A549 (cell line): ENCODE measurements around the gene MLANA. TPM values are rescaled to one million over a fixed set of nuclear protein-coding genes. Genes with fewer than 3 reads are reported as not detected.

Source experiments
- ATAC-seq, 2 experiments: fragments of 200-7000 bp in 1 of 2; fragments of >200 bp in 1 of 2; cut with Nextera tagmentation in 1 of 2; cut with Tn5 transposase in 1 of 2; 3 replicates each; pipeline versions ENCODE4 v1.8.0 to v1.9.1; 2018 to 2020; ENCODE audit warnings: mild to moderate bottlenecking in 1 of 2, moderate library complexity in 1 of 2
- CTCF ChIA-PET: fragments of 300-600 bp; sonication (Branson Sonifier 250); formaldehyde crosslinking; extraction: SDS; loops from one replicate; lab custom pipeline; 2021; ENCODE audit warnings: antibody characterized with exemption, inconsistent platforms; lab: Yijun Ruan, JAX
- POLR2A ChIA-PET: fragments of 350-600 bp; formaldehyde crosslinking; extraction: SDS; loops from one replicate; lab custom pipeline; 2021; ENCODE audit warnings: antibody characterized with exemption, inconsistent platforms; lab: Yijun Ruan, JAX
- DNase-seq, 2 experiments: peaks; one replicate each; pipeline versions ENCODE4 v3.0.0 to v3.0.0-alpha.2; 2011 to 2016; ENCODE audit warnings: low read depth in 1 of 2, low spot score in 1 of 2
- FAIRE-seq: peaks from 2 replicates; lab custom pipeline; 2011; peaks lifted over from hg19 to GRCh38; lab: Jason Lieb, UNC
- H3K27ac ChIP-seq, 2 experiments: fragments of >200 bp; sonication (Bioruptor Twin); formaldehyde crosslinking; 3 replicates each; pipeline ENCODE4 v1.5.1; 2016 to 2017
- H3K4me1 ChIP-seq: fragments of >200 bp; sonication (Bioruptor Twin); formaldehyde crosslinking; 3 replicates; pipeline ENCODE4 v1.6.1; 2016
- H3K4me2 ChIP-seq: fragments of >200 bp; sonication (Bioruptor Twin); formaldehyde crosslinking; 3 replicates; pipeline ENCODE4 v1.6.1; 2016
- H3K4me3 ChIP-seq: fragments of >200 bp; sonication (Bioruptor Twin); formaldehyde crosslinking; 3 replicates; pipeline ENCODE4 v1.5.1; 2016
- H3K9me3 ChIP-seq: fragments of >200 bp; sonication (Bioruptor Twin); formaldehyde crosslinking; 3 replicates; pipeline ENCODE4 v1.6.1; 2016
- E2F6 ChIP-seq: IDR thresholded peaks from 2 replicates; pipeline ENCODE4 v1.6.1; 2012; ENCODE audit warnings: low read depth, borderline replicate concordance
- EHF ChIP-seq: fragments of 250-450 bp; sonication (Bioruptor Pico); IDR thresholded peaks from 2 replicates; pipeline ENCODE4 v1.5.0; 2020; ENCODE audit warnings: mild to moderate bottlenecking
- FOSL2 ChIP-seq, 2 experiments: fragments of 450-650 bp in 1 of 2; fragments of >200 bp in 1 of 2; sonication (Bioruptor Twin) in 1 of 2; formaldehyde crosslinking; IDR thresholded peaks; 2 replicates each; pipeline versions ENCODE4 v1.5.0 to v1.6.1; 2016 to 2020; ENCODE audit warnings: mild to moderate bottlenecking in 1 of 2, moderate library complexity in 1 of 2
- FOXS1 ChIP-seq: fragments of 250-450 bp; sonication (Bioruptor Pico); IDR thresholded peaks from 2 replicates; pipeline ENCODE4 v1.5.0; 2020; ENCODE audit warnings: mild to moderate bottlenecking, moderate library complexity
- HEYL ChIP-seq: fragments of 250-450 bp; sonication (Bioruptor Pico); IDR thresholded peaks from 2 replicates; pipeline ENCODE4 v1.8.0; 2021; ENCODE audit warnings: mild to moderate bottlenecking, moderate library complexity
- HOXA7 ChIP-seq: fragments of 250-450 bp; sonication (Bioruptor Pico); IDR thresholded peaks from 2 replicates; pipeline ENCODE4 v1.5.0; 2020; ENCODE audit warnings: mild to moderate bottlenecking, moderate library complexity
- HOXB5 ChIP-seq: fragments of 250-450 bp; sonication (Bioruptor Pico); IDR thresholded peaks from 2 replicates; pipeline ENCODE4 v1.5.0; 2020; ENCODE audit warnings: mild to moderate bottlenecking, moderate library complexity
- KDM1A ChIP-seq: fragments of 200-600 bp; sonication (generic); IDR thresholded peaks from 2 replicates; pipeline ENCODE4 v1.6.1; 2016; ENCODE audit warnings: low read depth, mild to moderate bottlenecking
- MAZ ChIP-seq: fragments of 150-350 bp; IDR thresholded peaks from 2 replicates; pipeline ENCODE4 v1.6.1; 2014; ENCODE audit warnings: antibody characterized with exemption, low read depth, low read length, borderline replicate concordance
- MYC ChIP-seq: IDR thresholded peaks from 2 replicates; pipeline ENCODE4 v1.6.1; 2012; ENCODE audit warnings: mild to moderate bottlenecking, inconsistent platforms, low read length, improper control_type of control experiment, borderline replicate concordance
- NPAS2 ChIP-seq: fragments of 250-450 bp; sonication (Bioruptor Pico); IDR thresholded peaks from 2 replicates; pipeline ENCODE4 v1.8.0; 2022; ENCODE audit warnings: mild to moderate bottlenecking, moderate library complexity, borderline replicate concordance
- NR3C1 ChIP-seq: fragments of >200 bp; sonication (Bioruptor Twin); formaldehyde crosslinking; IDR thresholded peaks from 3 replicates; pipeline ENCODE4 v1.6.1; 2017
- RFX5 ChIP-seq: fragments of 450-650 bp; IDR thresholded peaks from 2 replicates; pipeline ENCODE4 v1.7.1; 2014; ENCODE audit warnings: antibody characterized with exemption, mild to moderate bottlenecking, moderate library complexity
- RNF2 ChIP-seq: fragments of 200-600 bp; sonication (generic); IDR thresholded peaks from 2 replicates; pipeline ENCODE4 v1.6.1; 2016; ENCODE audit warnings: low read depth, mild to moderate bottlenecking, antibody characterized with exemption, moderate library complexity, borderline replicate concordance
- SMC3 ChIP-seq: fragments of >200 bp; sonication (Bioruptor Twin); formaldehyde crosslinking; IDR thresholded peaks from 3 replicates; pipeline ENCODE4 v1.6.1; 2018; ENCODE audit warnings: inconsistent platforms
- TFCP2L1 ChIP-seq: fragments of 250-450 bp; sonication (Bioruptor Pico); IDR thresholded peaks from 2 replicates; pipeline ENCODE4 v1.5.0; 2021; ENCODE audit warnings: mild to moderate bottlenecking
- WGBS: methylation state at CpG from one replicate; pipeline ENCODE4 v1.1.6; 2017; ENCODE audit errors: missing lambda C conversion rate; 5-methylcytosine and 5-hydroxymethylcytosine counted together
- polyA plus RNA-seq, 4 experiments: library from polyadenylated mRNA; depleted of rRNA in 3 of 4; stranded (reverse); fragments of >200 nt; fragmentation: RNase III in 1 of 4; extraction: RNeasy Plus Mini Kit Qiagen cat#74134 plus additional on column Dnase treatment in 1 of 4; gene quantifications; 2 replicates in 3 of 4; 3 replicates in 1 of 4; pipeline ENCODE4 v1.2.3, GENCODE V29; 2011 to 2017
- TF ChIP-seq, protein P1 (sequence below): fragments of 250-450 bp; sonication (Bioruptor Pico); IDR thresholded peaks from 2 replicates; pipeline ENCODE4 v1.5.0; 2021; ENCODE audit warnings: mild to moderate bottlenecking, moderate library complexity, borderline replicate concordance
- TF ChIP-seq, protein P2 (sequence below): fragments of >200 bp; sonication (Bioruptor Twin); formaldehyde crosslinking; IDR thresholded peaks from 3 replicates; pipeline ENCODE4 v1.6.1; 2016
- TF ChIP-seq, protein P3 (sequence below): fragments of 200-600 bp; sonication (generic); IDR thresholded peaks from 2 replicates; pipeline ENCODE4 v1.6.1; 2016; ENCODE audit warnings: antibody characterized with exemption, mild to moderate bottlenecking, moderate library complexity

The MLANA gene
- polyA plus RNA-seq, 2 of the 4 experiments (the other 2 are of a cell fraction), result not detected

- Histone ChIP-seq H3K4me2 (no peak overlapping the region; the same call in 2 of the 3 replicates), H3K27ac (no peak overlapping the region), H3K9me3 (no peaks in the 10 kb centered on the region), H3K4me1 (peaks cover 18% of the 10 kb centered on the region), H3K4me3 (no peak overlapping the region)
- ATAC-seq, result no peak; a peak in 1 of 6 replicates
- POLR2A ChIA-PET, result no interaction called here
- CTCF ChIA-PET, result no interaction called here
- FAIRE-seq, result no peak
- TF ChIP-seq HOXA7, result no peak
- no peak for TF ChIP-seq RNF2
- TF ChIP-seq FOXS1 (CRISPR knock-in tag), result no peak
- TF ChIP-seq, protein P1, sequence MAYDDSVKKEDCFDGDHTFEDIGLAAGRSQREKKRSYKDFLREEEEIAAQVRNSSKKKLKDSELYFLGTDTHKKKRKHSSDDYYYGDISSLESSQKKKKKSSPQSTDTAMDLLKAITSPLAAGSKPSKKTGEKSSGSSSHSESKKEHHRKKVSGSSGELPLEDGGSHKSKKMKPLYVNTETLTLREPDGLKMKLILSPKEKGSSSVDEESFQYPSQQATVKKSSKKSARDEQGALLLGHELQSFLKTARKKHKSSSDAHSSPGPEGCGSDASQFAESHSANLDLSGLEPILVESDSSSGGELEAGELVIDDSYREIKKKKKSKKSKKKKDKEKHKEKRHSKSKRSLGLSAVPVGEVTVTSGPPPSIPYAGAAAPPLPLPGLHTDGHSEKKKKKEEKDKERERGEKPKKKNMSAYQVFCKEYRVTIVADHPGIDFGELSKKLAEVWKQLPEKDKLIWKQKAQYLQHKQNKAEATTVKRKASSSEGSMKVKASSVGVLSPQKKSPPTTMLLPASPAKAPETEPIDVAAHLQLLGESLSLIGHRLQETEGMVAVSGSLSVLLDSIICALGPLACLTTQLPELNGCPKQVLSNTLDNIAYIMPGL, result no peak
- TF ChIP-seq EHF, result no peak
- TF ChIP-seq NPAS2 (CRISPR knock-in tag), result no peak
- TF ChIP-seq MYC, result no peak
- TF ChIP-seq E2F6, result no peak
- TF ChIP-seq, protein P2, sequence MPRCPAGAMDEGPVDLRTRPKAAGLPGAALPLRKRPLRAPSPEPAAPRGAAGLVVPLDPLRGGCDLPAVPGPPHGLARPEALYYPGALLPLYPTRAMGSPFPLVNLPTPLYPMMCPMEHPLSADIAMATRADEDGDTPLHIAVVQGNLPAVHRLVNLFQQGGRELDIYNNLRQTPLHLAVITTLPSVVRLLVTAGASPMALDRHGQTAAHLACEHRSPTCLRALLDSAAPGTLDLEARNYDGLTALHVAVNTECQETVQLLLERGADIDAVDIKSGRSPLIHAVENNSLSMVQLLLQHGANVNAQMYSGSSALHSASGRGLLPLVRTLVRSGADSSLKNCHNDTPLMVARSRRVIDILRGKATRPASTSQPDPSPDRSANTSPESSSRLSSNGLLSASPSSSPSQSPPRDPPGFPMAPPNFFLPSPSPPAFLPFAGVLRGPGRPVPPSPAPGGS, result no peak
- TF ChIP-seq HOXB5 (CRISPR knock-in tag), result no peak
- no peak for TF ChIP-seq NR3C1
- TF ChIP-seq TFCP2L1, result no peak
- WGBS, result 56% methylated on average over 4 of the region's 4 CpGs
- DNase-seq, result no peak
Observed at GRCh38 chr9:5893134-5893505, 2.4 kb downstream of the MLANA start.

DNA sequence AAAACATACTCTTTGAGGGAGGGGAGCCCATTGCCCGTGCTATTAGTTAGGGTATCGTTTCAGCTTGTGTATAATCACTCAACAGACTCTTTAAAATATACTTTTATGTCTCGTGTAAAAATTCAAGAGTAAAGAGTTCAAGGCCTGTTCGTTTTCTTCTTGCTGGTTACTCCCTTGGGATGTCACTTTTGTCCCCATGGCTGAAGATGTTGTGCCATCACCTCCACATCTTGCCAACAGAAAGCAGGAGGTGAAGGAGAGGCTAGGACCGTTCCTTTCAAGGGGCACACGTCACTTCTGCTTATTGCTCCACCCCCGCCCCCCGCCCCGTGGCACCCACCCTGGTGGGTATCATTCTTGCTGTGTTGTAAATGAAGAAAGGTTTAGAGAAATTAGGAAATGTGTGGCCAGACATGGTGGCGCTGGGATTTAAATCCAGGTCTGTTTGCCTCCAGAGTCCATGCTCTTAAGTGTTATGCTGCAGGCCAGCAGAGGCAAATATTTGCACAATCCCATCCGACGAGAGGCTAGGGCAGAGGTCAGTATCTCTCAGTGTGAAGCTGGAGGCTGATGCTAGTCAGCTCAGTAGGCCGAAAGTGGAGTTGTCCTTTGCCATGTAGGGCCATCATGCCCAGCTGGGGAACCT is 3.0 kb downstream of the MLANA start:
- DNase-seq (peak in 1 of 2 experiments; percentile 52), FAIRE-seq (no peak), ATAC-seq (peak in 1 of 2 experiments; percentile 86; a peak in 3 of 6 replicates)
- ChIA-PET POLR2A (no interaction called here), CTCF (interaction anchor here (0.7 to 12.8 kb wide), 3 partner anchors 7 to 161 kb away, joined by 3 to 102 read pairs (median 3); no protein-coding TSS in a partner anchor)
- Histone ChIP-seq H3K4me1 (peaks cover 18% of the 10 kb centered on the region), H3K4me3 (no peak overlapping the region), H3K9me3 (no peaks in the 10 kb centered on the region), H3K27ac (peak overlapping the region in 1 of 2 experiments; percentile 21; a peak in 2 of 6 replicates), H3K4me2 (peak overlapping the region; percentile 44)
- TF ChIP-seq, protein P3, sequence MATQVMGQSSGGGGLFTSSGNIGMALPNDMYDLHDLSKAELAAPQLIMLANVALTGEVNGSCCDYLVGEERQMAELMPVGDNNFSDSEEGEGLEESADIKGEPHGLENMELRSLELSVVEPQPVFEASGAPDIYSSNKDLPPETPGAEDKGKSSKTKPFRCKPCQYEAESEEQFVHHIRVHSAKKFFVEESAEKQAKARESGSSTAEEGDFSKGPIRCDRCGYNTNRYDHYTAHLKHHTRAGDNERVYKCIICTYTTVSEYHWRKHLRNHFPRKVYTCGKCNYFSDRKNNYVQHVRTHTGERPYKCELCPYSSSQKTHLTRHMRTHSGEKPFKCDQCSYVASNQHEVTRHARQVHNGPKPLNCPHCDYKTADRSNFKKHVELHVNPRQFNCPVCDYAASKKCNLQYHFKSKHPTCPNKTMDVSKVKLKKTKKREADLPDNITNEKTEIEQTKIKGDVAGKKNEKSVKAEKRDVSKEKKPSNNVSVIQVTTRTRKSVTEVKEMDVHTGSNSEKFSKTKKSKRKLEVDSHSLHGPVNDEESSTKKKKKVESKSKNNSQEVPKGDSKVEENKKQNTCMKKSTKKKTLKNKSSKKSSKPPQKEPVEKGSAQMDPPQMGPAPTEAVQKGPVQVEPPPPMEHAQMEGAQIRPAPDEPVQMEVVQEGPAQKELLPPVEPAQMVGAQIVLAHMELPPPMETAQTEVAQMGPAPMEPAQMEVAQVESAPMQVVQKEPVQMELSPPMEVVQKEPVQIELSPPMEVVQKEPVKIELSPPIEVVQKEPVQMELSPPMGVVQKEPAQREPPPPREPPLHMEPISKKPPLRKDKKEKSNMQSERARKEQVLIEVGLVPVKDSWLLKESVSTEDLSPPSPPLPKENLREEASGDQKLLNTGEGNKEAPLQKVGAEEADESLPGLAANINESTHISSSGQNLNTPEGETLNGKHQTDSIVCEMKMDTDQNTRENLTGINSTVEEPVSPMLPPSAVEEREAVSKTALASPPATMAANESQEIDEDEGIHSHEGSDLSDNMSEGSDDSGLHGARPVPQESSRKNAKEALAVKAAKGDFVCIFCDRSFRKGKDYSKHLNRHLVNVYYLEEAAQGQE, result no peak
- TF ChIP-seq MAZ, result no peak
- no peak for TF ChIP-seq KDM1A
- TF ChIP-seq HEYL (CRISPR knock-in tag), result no peak
- TF ChIP-seq RFX5, result no peak
- no peak for TF ChIP-seq FOSL2 (IDR thresholded peaks at IDR 0.05)
- TF ChIP-seq FOSL2 (CRISPR knock-in tag; IDR thresholded peaks at IDR 0.05), result no peak
- TF ChIP-seq SMC3, result no peak
- 34% methylated on average over 13 of the region's 13 CpGs for WGBS
